ENCODE measurements around the gene NLRC3.

Gene NLRC3

DNA sequence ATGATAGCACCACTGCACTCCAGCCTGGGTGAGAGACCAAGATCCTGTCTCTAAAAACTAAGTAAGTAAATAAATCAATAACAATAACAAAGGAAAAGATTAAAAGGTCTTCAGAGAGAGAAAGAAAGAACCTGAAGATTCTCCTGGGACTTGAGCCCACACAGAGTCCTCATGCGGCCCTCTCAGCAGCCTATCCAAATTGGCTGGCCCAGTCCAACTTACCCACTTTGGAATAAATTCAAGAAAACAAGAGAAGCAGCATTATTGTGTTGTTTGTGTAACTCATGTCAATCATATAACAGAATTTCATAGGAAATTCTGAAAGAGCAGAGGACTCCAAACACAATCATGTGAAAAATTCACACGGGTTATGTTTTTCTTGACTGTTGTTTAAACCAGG, 30.4 kb upstream of the NLRC3 start:
- no peak for ATAC-seq
- TF ChIP-seq PATZ1 (CRISPR knock-in tag; IDR thresholded peaks at IDR 0.05; ENCODE audit: borderline replicate concordance) (no peak), ZFP3 (CRISPR knock-in tag; IDR thresholded peaks at IDR 0.05) (no peak), ZNF565 (CRISPR knock-in tag; conservative IDR thresholded peaks at IDR 0.05; ENCODE audit: low read depth) (no peak), TOX (CRISPR knock-in tag; IDR thresholded peaks at IDR 0.05; ENCODE audit: borderline replicate concordance) (no peak), ARNTL (CRISPR knock-in tag; IDR thresholded peaks at IDR 0.05; ENCODE audit: borderline replicate concordance, low read depth) (no peak), BACH2 (CRISPR knock-in tag; IDR thresholded peaks at IDR 0.05; ENCODE audit: borderline replicate concordance) (no peak), OSR1 (CRISPR knock-in tag; IDR thresholded peaks at IDR 0.05) (no peak), GLIS3 (CRISPR knock-in tag; IDR thresholded peaks at IDR 0.05) (no peak), ZNF70 (CRISPR knock-in tag; IDR thresholded peaks at IDR 0.05) (no peak), TCF4 (CRISPR knock-in tag; IDR thresholded peaks at IDR 0.05; ENCODE audit: borderline replicate concordance) (no peak)

DNA sequence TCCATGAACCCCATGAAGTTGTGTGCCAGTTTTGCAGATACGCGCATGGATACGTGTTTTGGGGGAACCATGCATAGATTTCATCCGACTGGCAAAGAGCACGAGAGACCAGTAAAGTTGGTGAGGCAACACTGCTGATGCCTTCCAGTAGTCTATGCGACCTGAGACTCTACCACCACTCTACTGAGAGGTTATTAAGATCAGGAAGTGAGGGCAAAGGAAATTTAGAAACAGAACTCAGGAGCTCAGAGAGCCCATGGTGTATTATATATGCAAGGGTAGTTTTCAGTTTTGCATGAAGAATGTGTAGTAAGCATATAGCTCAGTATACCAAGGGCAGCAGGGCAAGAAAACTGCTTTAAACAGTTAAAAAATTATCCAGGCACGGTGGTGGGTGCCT, 30.0 kb upstream of the NLRC3 start:
- TF ChIP-seq BACH2 (CRISPR knock-in tag; IDR thresholded peaks at IDR 0.05; ENCODE audit: borderline replicate concordance) (no peak), TCF4 (CRISPR knock-in tag; IDR thresholded peaks at IDR 0.05; ENCODE audit: borderline replicate concordance) (no peak), OSR1 (CRISPR knock-in tag; IDR thresholded peaks at IDR 0.05) (no peak), ZNF8 (CRISPR knock-in tag; IDR thresholded peaks at IDR 0.05) (no peak), RARB (CRISPR knock-in tag; IDR thresholded peaks at IDR 0.05) (no peak), SNAI2 (CRISPR knock-in tag; IDR thresholded peaks at IDR 0.05) (no peak), ZFP3 (CRISPR knock-in tag; IDR thresholded peaks at IDR 0.05) (no peak), PATZ1 (CRISPR knock-in tag; IDR thresholded peaks at IDR 0.05; ENCODE audit: borderline replicate concordance) (no peak), TOX (CRISPR knock-in tag; IDR thresholded peaks at IDR 0.05; ENCODE audit: borderline replicate concordance) (no peak), ZFP30 (CRISPR knock-in tag; IDR thresholded peaks at IDR 0.05) (no peak), CSDC2 (CRISPR knock-in tag; IDR thresholded peaks at IDR 0.05) (no peak), ESRRG (CRISPR knock-in tag; IDR thresholded peaks at IDR 0.05) (no peak), GLIS3 (CRISPR knock-in tag; IDR thresholded peaks at IDR 0.05) (no peak), ISL1 (CRISPR knock-in tag; IDR thresholded peaks at IDR 0.05) (no peak), TSHZ2 (CRISPR knock-in tag; IDR thresholded peaks at IDR 0.05) (no peak), ARNTL (CRISPR knock-in tag; IDR thresholded peaks at IDR 0.05; ENCODE audit: borderline replicate concordance, low read depth) (no peak)
- ATAC-seq, result no peak

DNA sequence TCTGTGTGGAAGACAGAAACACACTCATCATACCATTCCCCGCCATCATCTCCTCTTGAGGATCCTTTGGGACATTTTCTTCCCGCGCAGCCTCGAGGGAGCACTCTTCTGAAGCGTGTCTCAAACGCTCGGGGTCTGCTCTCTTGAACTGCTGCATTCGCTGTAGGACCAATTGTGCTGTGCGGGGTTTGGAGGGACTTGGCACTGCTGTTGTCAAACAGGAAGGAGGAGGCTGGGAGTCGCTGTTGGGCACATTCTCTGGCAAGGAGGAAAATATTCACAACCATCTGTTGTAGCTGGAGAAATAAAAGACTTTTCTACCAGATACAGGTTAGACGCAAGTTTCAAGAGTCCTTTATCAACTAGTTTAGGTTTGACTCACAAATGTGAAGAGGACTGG, 29.2 kb upstream of the NLRC3 start:
- TF ChIP-seq ZNF70 (CRISPR knock-in tag; IDR thresholded peaks at IDR 0.05) (no peak), ARNTL (CRISPR knock-in tag; IDR thresholded peaks at IDR 0.05; ENCODE audit: borderline replicate concordance, low read depth) (no peak), OSR1 (CRISPR knock-in tag; IDR thresholded peaks at IDR 0.05) (no peak), TOX (CRISPR knock-in tag; IDR thresholded peaks at IDR 0.05; ENCODE audit: borderline replicate concordance) (no peak), ZNF8 (CRISPR knock-in tag; IDR thresholded peaks at IDR 0.05) (no peak), CSDC2 (CRISPR knock-in tag; IDR thresholded peaks at IDR 0.05) (no peak), ESRRG (CRISPR knock-in tag; IDR thresholded peaks at IDR 0.05) (no peak), ZC3H10 (CRISPR knock-in tag; IDR thresholded peaks at IDR 0.05) (no peak), TSHZ2 (CRISPR knock-in tag; IDR thresholded peaks at IDR 0.05) (no peak), PPARA (CRISPR knock-in tag; IDR thresholded peaks at IDR 0.05; ENCODE audit: borderline replicate concordance) (no peak), TCF4 (CRISPR knock-in tag; IDR thresholded peaks at IDR 0.05; ENCODE audit: borderline replicate concordance) (no peak), CREB5 (CRISPR knock-in tag; IDR thresholded peaks at IDR 0.05; ENCODE audit: low read depth) (no peak), ZFP30 (CRISPR knock-in tag; IDR thresholded peaks at IDR 0.05) (no peak), SNAI2 (CRISPR knock-in tag; IDR thresholded peaks at IDR 0.05) (no peak), ISL1 (CRISPR knock-in tag; IDR thresholded peaks at IDR 0.05) (no peak)
- TF ChIP-seq, protein P1, sequence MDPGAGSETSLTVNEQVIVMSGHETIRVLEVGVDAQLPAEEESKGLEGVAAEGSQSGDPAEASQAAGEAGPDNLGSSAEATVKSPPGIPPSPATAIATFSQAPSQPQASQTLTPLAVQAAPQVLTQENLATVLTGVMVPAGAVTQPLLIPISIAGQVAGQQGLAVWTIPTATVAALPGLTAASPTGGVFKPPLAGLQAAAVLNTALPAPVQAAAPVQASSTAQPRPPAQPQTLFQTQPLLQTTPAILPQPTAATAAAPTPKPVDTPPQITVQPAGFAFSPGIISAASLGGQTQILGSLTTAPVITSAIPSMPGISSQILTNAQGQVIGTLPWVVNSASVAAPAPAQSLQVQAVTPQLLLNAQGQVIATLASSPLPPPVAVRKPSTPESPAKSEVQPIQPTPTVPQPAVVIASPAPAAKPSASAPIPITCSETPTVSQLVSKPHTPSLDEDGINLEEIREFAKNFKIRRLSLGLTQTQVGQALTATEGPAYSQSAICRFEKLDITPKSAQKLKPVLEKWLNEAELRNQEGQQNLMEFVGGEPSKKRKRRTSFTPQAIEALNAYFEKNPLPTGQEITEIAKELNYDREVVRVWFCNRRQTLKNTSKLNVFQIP (CRISPR knock-in tag; IDR thresholded peaks at IDR 0.05; ENCODE audit: borderline replicate concordance, low read depth), result no peak
- ATAC-seq, result no peak
